Aorta (tissue), 5 donors: ENCODE results near the gene IL1RL2. TPM values are rescaled to one million over a fixed set of nuclear protein-coding genes. Genes with fewer than 3 reads are reported as not detected.

Experiments used
- ATAC-seq: fragments of 200-7000 bp; cut with Tn5 transposase; one replicate; pipeline ENCODE4 v1.9.1; 2022; ENCODE audit warnings: moderate library complexity; ENCODE audit not compliant: low FRiP score
- DNase-seq, 2 donors: peaks; one replicate each; pipeline ENCODE4 v3.0.0-alpha.2; 2020
- H3K27ac ChIP-seq, 2 donors: one replicate each; pipeline ENCODE4 v1.5.1; 2013; ENCODE audit warnings: low read length in 2 of 2, mild to moderate bottlenecking in 2 of 2, moderate library complexity in 2 of 2, control low read depth in 1 of 2, inconsistent platforms in 1 of 2, low read depth in 1 of 2
- H3K27me3 ChIP-seq, 2 donors: one replicate each; pipeline ENCODE4 v1.6.1; 2013; ENCODE audit warnings: control low read depth in 1 of 2, low read length in 1 of 2, mild to moderate bottlenecking in 1 of 2, moderate library complexity in 1 of 2; ENCODE audit not compliant: insufficient read depth in 2 of 2, control insufficient read depth in 1 of 2
- H3K36me3 ChIP-seq, 2 donors: one replicate each; pipeline ENCODE4 v1.6.1; 2013; ENCODE audit warnings: control low read depth in 1 of 2, low read length in 1 of 2, mild to moderate bottlenecking in 1 of 2; ENCODE audit not compliant: insufficient read depth in 2 of 2, control insufficient read depth in 1 of 2
- H3K4me1 ChIP-seq, 2 donors: one replicate each; pipeline ENCODE4 v1.6.1; 2013; ENCODE audit warnings: low read length in 2 of 2, control low read depth in 1 of 2, mild to moderate bottlenecking in 1 of 2, moderate library complexity in 1 of 2; ENCODE audit not compliant: insufficient read depth in 2 of 2, control insufficient read depth in 1 of 2
- H3K4me3 ChIP-seq, 2 donors: one replicate each; pipeline ENCODE4 v1.5.1; 2013; ENCODE audit warnings: low read length in 2 of 2, control low read depth in 1 of 2, mild to moderate bottlenecking in 1 of 2
- H3K9me3 ChIP-seq: one replicate; pipeline ENCODE4 v1.6.1; 2013; ENCODE audit warnings: mild to moderate bottlenecking, low read length; ENCODE audit not compliant: control insufficient read depth
- WGBS, 2 donors: extraction: QIAGEN DNeasy Blood & Tissue Kit; methylation state at CpG; one replicate each; pipeline ENCODE4 v1.1.7; 2013; 5-methylcytosine and 5-hydroxymethylcytosine counted together
- intact Hi-C, 2 donors: fragments of 100-400 bp; cut with DNase I; formaldehyde crosslinking; loops; one replicate each; pipeline versions ENCODE4 v1.14.2 to v1.15.0; 2022
- polyA plus RNA-seq, 2 donors: library from polyadenylated mRNA; stranded (reverse); fragments of 200-250 nt; gene quantifications; one replicate each; pipeline ENCODE4 v1.2.3, GENCODE V29; 2013
- total RNA-seq, 2 donors: library from RNA; stranded (reverse); fragmentation: NEBNext Ultra II Directional; extraction: Animal tissue kit (Norgen Biotek cat#: 25700); gene quantifications; one replicate each; pipeline ENCODE4 v1.2.1, GENCODE V29; 2021
- donor health status: healthy with polysubstance abuse.
- donor health status: Bipolar disorder and iron deficiency.
- donor health status: DM: no; HTN: no; CAD: no.
- donor health status: DM: no; HTN: no; CAD: no.
- donor health status: DM: yes; HTN: yes; CAD: no.

IL1RL2 gene
- total and polyA plus RNA-seq, 4 donors, result 0.54 to 1.8 (median 0.54) TPM; not detected in 1

- Histone ChIP-seq H3K27ac (no peak overlapping the region), H3K27me3 (no peaks in the 10 kb centered on the region), H3K4me1 (no peaks in the 10 kb centered on the region), H3K4me3 (no peak overlapping the region), H3K9me3 (no peaks in the 10 kb centered on the region), H3K36me3 (no peaks in the 10 kb centered on the region)
- 84 to 92% methylated on average over 6 of the region's 6 CpGs for WGBS, 2 donors
- intact Hi-C loops, result loop anchor here in 1 of 2 donors (2.0 kb wide), 1 partner anchor 78 kb away; no protein-coding TSS in a partner anchor
- ATAC-seq (no peak), DNase-seq (no peak)
Measured at GRCh38 chr2:102154364-102154763, 32.5 kb upstream of the IL1RL2 start.

DNA sequence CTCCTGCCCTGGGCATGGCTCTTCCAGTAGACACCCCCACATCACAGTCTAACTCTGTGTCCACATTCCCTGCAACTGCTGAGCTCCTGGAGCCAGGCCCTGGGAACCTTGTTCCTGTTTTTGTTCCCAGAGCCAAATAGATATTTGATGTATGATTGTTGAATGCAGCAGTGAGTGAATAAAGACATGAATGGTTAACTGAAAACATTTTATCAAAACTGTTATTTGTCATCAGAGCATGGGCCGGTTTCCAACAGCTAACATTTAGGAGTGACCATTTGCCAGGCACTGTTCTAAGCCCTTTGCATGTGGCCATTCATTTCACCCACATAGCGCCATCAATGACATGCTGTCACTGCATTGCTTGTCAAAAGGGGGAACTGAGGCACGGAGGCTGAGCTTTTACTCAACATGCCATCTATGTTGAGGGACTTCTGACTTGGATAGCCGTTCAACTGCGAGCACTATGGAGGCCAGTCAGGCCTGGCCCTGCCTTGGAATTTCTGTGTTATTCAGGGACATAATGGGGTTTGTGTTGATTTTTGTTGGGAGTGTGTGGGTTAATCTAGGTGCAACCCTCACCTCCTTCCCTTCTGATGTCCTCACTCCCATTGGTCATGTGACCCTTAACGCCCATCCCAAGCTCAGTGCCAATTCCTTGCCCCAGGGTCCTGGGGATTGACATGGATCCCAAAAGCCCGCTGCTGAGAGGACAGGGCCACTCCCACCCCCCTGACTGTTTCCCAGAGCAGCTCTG lies 31.7 kb upstream of the IL1RL2 start:
- intact Hi-C loops, result loop anchor here in 1 of 2 donors (2.0 kb wide), 1 partner anchor 78 kb away; no protein-coding TSS in a partner anchor
- Histone ChIP-seq H3K36me3 (peaks cover 0 to 2% of the 10 kb centered on the region in 2 donors), H3K4me3 (no peak overlapping the region), H3K9me3 (no peaks in the 10 kb centered on the region), H3K27ac (no peak overlapping the region), H3K4me1 (no peaks in the 10 kb centered on the region), H3K27me3 (no peaks in the 10 kb centered on the region)
- ATAC-seq, result no peak
- 67 to 70% methylated on average over 7 of the region's 7 CpGs for WGBS, 2 donors
- no peak for DNase-seq

- Histone ChIP-seq H3K27me3 (no peaks in the 10 kb centered on the region), H3K9me3 (no peaks in the 10 kb centered on the region), H3K36me3 (peaks cover 0 to 2% of the 10 kb centered on the region in 2 donors), H3K27ac (no peak overlapping the region), H3K4me3 (no peak overlapping the region), H3K4me1 (no peaks in the 10 kb centered on the region)
- DNase-seq (no peak), ATAC-seq (peak; percentile 67)
- WGBS, 2 donors, result 85 to 87% methylated on average over 6 of the region's 6 CpGs
- intact Hi-C loops, result loop anchor here in 1 of 2 donors (2.0 kb wide), 1 partner anchor 79 kb away; no protein-coding TSS in a partner anchor
Measured at GRCh38 chr2:102155703-102156515, 30.9 kb upstream of the IL1RL2 start.

DNA sequence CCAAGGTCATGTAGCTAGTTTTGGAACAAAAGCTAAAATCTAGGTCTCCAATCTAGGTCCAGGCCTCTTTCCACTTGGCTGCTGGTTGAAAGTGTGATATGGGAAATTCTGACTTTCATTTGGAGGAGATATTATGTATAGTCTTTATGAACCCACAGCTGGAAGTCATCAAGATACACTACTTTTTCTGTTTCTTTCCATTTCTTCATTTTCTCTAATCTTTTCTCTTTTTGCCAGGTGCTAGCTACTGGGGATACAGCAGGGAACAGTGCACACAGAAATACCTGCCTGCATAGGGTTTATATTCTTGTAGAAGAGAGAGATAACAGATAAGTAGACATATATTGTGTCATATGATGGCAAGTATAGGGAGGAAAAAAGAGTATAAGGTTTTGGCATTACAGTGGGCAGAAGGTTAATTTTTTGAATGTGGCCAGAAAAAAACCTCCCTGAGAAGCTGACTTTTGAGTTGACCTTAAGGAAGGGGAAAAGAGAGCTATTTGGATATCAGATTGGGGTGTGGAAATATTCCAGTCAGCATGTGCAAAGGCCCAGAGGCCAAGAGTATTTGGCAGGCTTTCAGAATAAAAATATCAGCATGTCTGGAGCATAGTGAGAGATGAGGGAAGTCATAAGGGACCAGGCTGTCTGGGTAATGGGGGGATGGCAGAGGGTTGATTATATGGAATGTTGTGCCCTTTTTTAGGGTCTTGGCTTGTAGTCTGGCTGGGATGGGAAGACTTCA lies 28.6 kb upstream of the IL1RL2 start:
- Histone ChIP-seq H3K27me3 (no peaks in the 10 kb centered on the region), H3K4me1 (no peaks in the 10 kb centered on the region), H3K4me3 (no peak overlapping the region), H3K27ac (no peak overlapping the region), H3K36me3 (peaks cover 0 to 2% of the 10 kb centered on the region in 2 donors), H3K9me3 (no peaks in the 10 kb centered on the region)
- intact Hi-C loops, result no loop called here
- DNase-seq (no peak), ATAC-seq (no peak)

DNA sequence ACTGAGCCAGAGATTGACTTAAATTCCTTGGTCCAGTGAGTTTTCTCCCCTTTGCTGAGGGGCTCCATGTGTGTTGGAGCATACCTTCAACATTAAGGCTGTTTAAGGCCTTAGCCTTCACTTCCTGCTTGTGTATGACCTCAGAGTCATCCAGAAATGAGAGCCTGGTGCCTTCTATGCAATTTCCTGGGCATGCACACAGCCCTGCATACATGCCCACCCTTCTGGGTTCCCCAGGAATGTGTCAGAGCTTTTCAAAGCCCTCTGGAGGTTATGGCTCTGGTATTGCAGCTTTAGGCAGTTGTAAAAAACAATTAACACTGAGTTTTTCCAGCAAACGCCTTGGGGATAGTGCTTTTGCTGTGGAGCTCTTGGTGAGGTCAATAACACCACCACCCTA lies 27.5 kb upstream of the IL1RL2 start:
- intact Hi-C loops, result no loop called here
- H3K4me3 ChIP-seq, result no peak overlapping the region
- peaks cover 0 to 3% of the 10 kb centered on the region in 2 donors for H3K36me3 ChIP-seq
- H3K9me3 ChIP-seq, result no peaks in the 10 kb centered on the region
- WGBS, 2 donors, result 46 to 56% methylated on average over 1 of the region's 1 CpG
- DNase-seq (no peak), ATAC-seq (no peak)
- no peak overlapping the region for H3K27ac ChIP-seq
- H3K4me1 ChIP-seq, result no peaks in the 10 kb centered on the region
- H3K27me3 ChIP-seq, result no peaks in the 10 kb centered on the region

- no peak for DNase-seq
- no peak overlapping the region for H3K4me3 ChIP-seq
- 27 to 30% methylated on average over 4 of the region's 4 CpGs for WGBS, 2 donors
- no peaks in the 10 kb centered on the region for H3K9me3 ChIP-seq
- intact Hi-C loops, result loop anchor here (1.0 to 5.0 kb wide), 3 partner anchors 94 to 146 kb away; no protein-coding TSS in a partner anchor
- peaks cover 0 to 1% of the 10 kb centered on the region in 2 donors for H3K36me3 ChIP-seq
- no peaks in the 10 kb centered on the region for H3K27me3 ChIP-seq
- no peak overlapping the region for H3K27ac ChIP-seq
- ATAC-seq, result peak; percentile 82
- H3K4me1 ChIP-seq, result peaks cover 0 to 4% of the 10 kb centered on the region in 2 donors
Measured at GRCh38 chr2:102166189-102166845, 20.5 kb upstream of the IL1RL2 start.

DNA sequence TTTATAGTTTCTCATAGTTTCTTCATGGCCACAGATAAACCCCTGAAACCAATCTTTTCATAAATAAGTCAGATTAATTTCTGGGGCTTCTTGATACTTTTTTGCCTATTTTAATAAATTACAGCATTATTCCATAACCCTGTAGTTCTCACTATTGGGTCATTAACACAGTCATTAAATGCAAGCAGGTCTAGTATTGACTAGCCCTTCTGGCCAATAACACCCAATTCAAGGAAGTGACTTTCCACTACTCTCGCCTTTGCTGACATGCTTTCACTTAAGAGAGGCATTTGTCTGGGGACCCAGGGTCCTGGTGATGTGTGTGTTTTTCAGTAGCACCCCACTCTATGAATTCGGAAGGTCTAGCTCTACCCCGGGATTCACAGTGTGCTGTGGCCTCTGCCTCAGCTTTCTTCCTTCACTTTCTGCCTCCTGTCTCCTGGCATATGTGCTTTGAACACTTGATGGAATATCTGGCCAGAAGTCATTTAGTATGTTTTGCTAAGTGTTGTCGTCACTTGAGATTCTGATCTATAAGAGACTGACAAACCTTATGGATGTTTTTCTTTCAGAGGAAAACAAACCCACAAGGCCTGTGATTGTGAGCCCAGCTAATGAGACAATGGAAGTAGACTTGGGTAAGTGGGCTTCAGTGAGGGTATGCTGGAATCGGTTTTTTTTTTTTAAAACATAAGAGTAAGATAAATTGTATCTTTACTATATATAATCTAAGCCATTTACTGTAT lies 18.6 kb upstream of the IL1RL2 start:
- H3K36me3 ChIP-seq, result peaks cover 2 to 5% of the 10 kb centered on the region in 2 donors
- no peak overlapping the region for H3K4me3 ChIP-seq
- 92 to 93% methylated on average over 5 of the region's 5 CpGs for WGBS, 2 donors
- H3K9me3 ChIP-seq, result no peaks in the 10 kb centered on the region
- no peaks in the 10 kb centered on the region for H3K27me3 ChIP-seq
- no peak for ATAC-seq
- intact Hi-C loops, result loop anchor here in 1 of 2 donors (5.0 kb wide), 2 partner anchors 96 to 146 kb away; no protein-coding TSS in a partner anchor
- peaks cover 0 to 4% of the 10 kb centered on the region in 2 donors for H3K4me1 ChIP-seq
- H3K27ac ChIP-seq, result no peak overlapping the region
- no peak for DNase-seq
